Measurements from ENCODE around the gene STMND1.

GRCh38 chr6:17096096-17096495 is 5.8 kb upstream of the STMND1 start:
- TF ChIP-seq RXRA (IDR thresholded peaks at IDR 0.05; ENCODE audit: insufficient read depth, low read depth, low read length) (no peak), CTCF (IDR thresholded peaks at IDR 0.05; ENCODE audit: control extremely low read depth in 1 of 3, insufficient read depth in 1 of 3, low read depth in 1 of 3, low read length in 3 of 3) (no peak), SP4 (IDR thresholded peaks at IDR 0.05; ENCODE audit: low read length) (no peak), HDAC2 (IDR thresholded peaks at IDR 0.05; ENCODE audit: borderline replicate concordance in 1 of 2, low read depth in 2 of 2, low read length in 2 of 2) (no peak), GTF2F1 (IDR thresholded peaks at IDR 0.05; ENCODE audit: borderline replicate concordance, low read depth, low read length) (no peak), YY1 (IDR thresholded peaks at IDR 0.05; ENCODE audit: low read depth, low read length) (no peak), EZH2 (IDR thresholded peaks at IDR 0.05; ENCODE audit: low read depth, low read length, severe bottlenecking) (no peak), SP1 (IDR thresholded peaks at IDR 0.05; ENCODE audit: low read depth, low read length) (no peak), POLR2AphosphoS5 (IDR thresholded peaks at IDR 0.05; ENCODE audit: low read depth, low read length) (no peak)

Measured in H1 (cell line).